HCT116 (cell line): ENCODE results near the gene COL9A3.

Source experiments
- POLR2A ChIP-seq: IDR thresholded peaks from 2 replicates; pipeline ENCODE4 v1.7.0; 2011; ENCODE audit warnings: borderline replicate concordance; ENCODE audit not compliant: insufficient read depth, insufficient read length; ENCODE audit errors: extremely low read depth
- TF ChIP-seq, protein P1 (sequence below), 3 experiments: fragments of 200-600 bp in 1 of 3; sonication (generic) in 1 of 3; IDR thresholded peaks in 2 of 3; conservative IDR thresholded peaks in 1 of 3; 2 replicates each; pipeline ENCODE4 v1.5.1; 2012 to 2017; ENCODE audit warnings: low read depth in 2 of 3, low read length in 2 of 3, antibody characterized with exemption in 1 of 3, borderline replicate concordance in 1 of 3, control low read depth in 1 of 3, mild to moderate bottlenecking in 1 of 3, mixed read lengths in 1 of 3, mixed run types in 1 of 3, moderate library complexity in 1 of 3; ENCODE audit not compliant: insufficient read depth in 1 of 3

DNA sequence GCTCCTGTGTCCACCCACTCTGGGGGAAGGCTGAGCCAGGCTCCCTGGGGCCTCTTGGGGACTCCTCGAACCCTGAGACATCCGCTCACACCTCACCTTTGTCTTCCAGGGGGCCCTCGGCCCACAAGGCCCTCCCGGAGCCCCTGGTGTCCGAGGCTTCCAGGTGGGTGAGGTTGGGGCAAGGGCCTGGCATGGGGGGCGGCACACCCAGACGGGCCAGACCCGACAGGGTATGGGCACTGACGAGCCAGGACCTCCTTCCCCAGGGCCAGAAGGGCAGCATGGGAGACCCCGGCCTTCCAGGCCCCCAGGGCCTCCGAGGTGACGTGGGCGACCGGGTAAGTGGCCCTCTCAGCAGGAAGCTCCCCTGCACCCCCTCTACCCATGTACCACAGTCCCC is 13.4 kb downstream of the COL9A3 start:
- TF ChIP-seq, protein P1, sequence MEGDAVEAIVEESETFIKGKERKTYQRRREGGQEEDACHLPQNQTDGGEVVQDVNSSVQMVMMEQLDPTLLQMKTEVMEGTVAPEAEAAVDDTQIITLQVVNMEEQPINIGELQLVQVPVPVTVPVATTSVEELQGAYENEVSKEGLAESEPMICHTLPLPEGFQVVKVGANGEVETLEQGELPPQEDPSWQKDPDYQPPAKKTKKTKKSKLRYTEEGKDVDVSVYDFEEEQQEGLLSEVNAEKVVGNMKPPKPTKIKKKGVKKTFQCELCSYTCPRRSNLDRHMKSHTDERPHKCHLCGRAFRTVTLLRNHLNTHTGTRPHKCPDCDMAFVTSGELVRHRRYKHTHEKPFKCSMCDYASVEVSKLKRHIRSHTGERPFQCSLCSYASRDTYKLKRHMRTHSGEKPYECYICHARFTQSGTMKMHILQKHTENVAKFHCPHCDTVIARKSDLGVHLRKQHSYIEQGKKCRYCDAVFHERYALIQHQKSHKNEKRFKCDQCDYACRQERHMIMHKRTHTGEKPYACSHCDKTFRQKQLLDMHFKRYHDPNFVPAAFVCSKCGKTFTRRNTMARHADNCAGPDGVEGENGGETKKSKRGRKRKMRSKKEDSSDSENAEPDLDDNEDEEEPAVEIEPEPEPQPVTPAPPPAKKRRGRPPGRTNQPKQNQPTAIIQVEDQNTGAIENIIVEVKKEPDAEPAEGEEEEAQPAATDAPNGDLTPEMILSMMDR (IDR thresholded peaks at IDR 0.05 in 2 of 3, conservative IDR thresholded peaks at IDR 0.05 in 1 of 3; ENCODE audit: borderline replicate concordance in 1 of 3, insufficient read depth in 1 of 3, low read depth in 2 of 3, low read length in 2 of 3): no peak
- TF ChIP-seq POLR2A: no peak
